Thyroid gland (tissue), 4 donors: ENCODE measurements around the gene NRN1L.

Experiments
- POLR2A ChIP-seq, 2 donors: fragments of 450-650 bp; IDR thresholded peaks; one replicate each; pipeline ENCODE4 v1.6.1; 2017; ENCODE audit warnings: antibody characterized with exemption in 2 of 2, mild to moderate bottlenecking in 2 of 2, moderate library complexity in 1 of 2
- TF ChIP-seq, protein P1 (sequence below), 6 experiments: fragments of 200-600 bp in 3 of 6; fragments of 450-650 bp in 3 of 6; sonication (generic) in 3 of 6; IDR thresholded peaks; one replicate each; pipeline ENCODE4 v1.5.1; 2016 to 2019; ENCODE audit warnings: antibody characterized with exemption in 6 of 6, mild to moderate bottlenecking in 2 of 6, inconsistent platforms in 1 of 6, moderate library complexity in 1 of 6

DNA sequence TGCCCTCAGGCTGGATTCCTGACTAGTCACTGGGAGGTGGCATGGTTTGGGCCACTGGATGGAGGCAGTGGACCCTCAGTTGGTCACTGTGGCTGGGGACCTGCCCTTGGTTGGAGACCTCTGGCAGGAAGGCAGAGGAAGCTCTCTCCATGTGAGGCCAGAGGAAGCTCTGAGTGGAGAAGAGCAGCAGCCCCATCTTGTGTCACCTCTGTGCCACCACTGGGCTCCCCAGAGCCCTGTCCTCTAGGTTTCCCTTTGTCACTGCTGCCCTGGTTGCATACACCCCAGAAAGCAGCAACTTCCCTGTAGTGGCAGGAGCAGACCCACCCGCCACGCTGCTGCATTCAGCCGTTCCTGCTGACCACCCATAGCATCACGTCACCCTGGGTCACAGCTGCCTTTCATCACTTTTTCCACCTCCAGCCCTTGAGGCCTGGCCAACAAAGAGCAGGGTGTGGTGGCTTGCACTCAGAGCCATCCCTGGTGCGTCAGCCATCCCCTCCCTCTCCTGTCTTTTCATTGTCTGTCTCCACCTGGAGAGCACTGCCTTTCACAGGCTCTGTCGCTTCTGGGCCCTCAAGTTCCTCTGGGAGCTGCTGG lies 35.0 kb downstream of the NRN1L start:
- TF ChIP-seq, protein P1, sequence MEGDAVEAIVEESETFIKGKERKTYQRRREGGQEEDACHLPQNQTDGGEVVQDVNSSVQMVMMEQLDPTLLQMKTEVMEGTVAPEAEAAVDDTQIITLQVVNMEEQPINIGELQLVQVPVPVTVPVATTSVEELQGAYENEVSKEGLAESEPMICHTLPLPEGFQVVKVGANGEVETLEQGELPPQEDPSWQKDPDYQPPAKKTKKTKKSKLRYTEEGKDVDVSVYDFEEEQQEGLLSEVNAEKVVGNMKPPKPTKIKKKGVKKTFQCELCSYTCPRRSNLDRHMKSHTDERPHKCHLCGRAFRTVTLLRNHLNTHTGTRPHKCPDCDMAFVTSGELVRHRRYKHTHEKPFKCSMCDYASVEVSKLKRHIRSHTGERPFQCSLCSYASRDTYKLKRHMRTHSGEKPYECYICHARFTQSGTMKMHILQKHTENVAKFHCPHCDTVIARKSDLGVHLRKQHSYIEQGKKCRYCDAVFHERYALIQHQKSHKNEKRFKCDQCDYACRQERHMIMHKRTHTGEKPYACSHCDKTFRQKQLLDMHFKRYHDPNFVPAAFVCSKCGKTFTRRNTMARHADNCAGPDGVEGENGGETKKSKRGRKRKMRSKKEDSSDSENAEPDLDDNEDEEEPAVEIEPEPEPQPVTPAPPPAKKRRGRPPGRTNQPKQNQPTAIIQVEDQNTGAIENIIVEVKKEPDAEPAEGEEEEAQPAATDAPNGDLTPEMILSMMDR (IDR thresholded peaks at IDR 0.05): no peak
- TF ChIP-seq POLR2A (IDR thresholded peaks at IDR 0.05): no peak
